PFSK-1 (cell line): Measurements from ENCODE around the gene POC1A.

Source experiments
- FOXP2 ChIP-seq: optimal IDR thresholded peaks from 2 replicates; pipeline ENCODE3; 2011; ENCODE audit warnings: borderline replicate concordance, control low read depth, inconsistent platforms; ENCODE audit not compliant: insufficient read depth; ENCODE audit errors: extremely low read length, extremely low read depth
- POLR2AphosphoS5 ChIP-seq: IDR thresholded peaks from 2 replicates; pipeline ENCODE4 v1.6.1; 2012; ENCODE audit warnings: low read depth, mild to moderate bottlenecking, control low read depth, low read length, moderate library complexity
- REST ChIP-seq, 2 experiments: IDR thresholded peaks; 2 replicates each; pipeline versions ENCODE4 v1.6.1 to v1.8.0; 2011 to 2012; ENCODE audit warnings: low read depth in 2 of 2, low read length in 2 of 2, control low read depth in 1 of 2, inconsistent platforms in 1 of 2, mild to moderate bottlenecking in 1 of 2, moderate library complexity in 1 of 2; ENCODE audit not compliant: insufficient read depth in 1 of 2
- SIN3A ChIP-seq: IDR thresholded peaks from 2 replicates; pipeline ENCODE4 v1.6.1; 2012; ENCODE audit warnings: mild to moderate bottlenecking, low read length, moderate library complexity, borderline replicate concordance; ENCODE audit not compliant: insufficient read depth
- TAF1 ChIP-seq: IDR thresholded peaks from 2 replicates; pipeline ENCODE4 v1.6.1; 2012; ENCODE audit warnings: low read length, control low read depth, borderline replicate concordance; ENCODE audit not compliant: insufficient read depth

POC1A gene

GRCh38 chr3:52167240-52167639 lies 13.0 kb upstream of the POC1A start:
- no peak for TF ChIP-seq SIN3A
- no peak for TF ChIP-seq REST (IDR thresholded peaks at IDR 0.05; ENCODE audit: insufficient read depth in 1 of 2, low read depth in 2 of 2, low read length in 2 of 2)
- no peak for TF ChIP-seq POLR2AphosphoS5
- TF ChIP-seq FOXP2 = no peak
- no peak for TF ChIP-seq TAF1

- no peak for TF ChIP-seq REST (IDR thresholded peaks at IDR 0.05; ENCODE audit: insufficient read depth in 1 of 2, low read depth in 2 of 2, low read length in 2 of 2)
- TF ChIP-seq FOXP2 = no peak
- TF ChIP-seq POLR2AphosphoS5 = no peak
- TF ChIP-seq SIN3A = no peak
- TF ChIP-seq TAF1 = no peak
Measured at GRCh38 chr3:52162250-52162872, 8.1 kb upstream of the POC1A start.

- TF ChIP-seq FOXP2 (no peak), SIN3A (no peak), REST (IDR thresholded peaks at IDR 0.05; ENCODE audit: insufficient read depth in 1 of 2, low read depth in 2 of 2, low read length in 2 of 2) (no peak), TAF1 (no peak), POLR2AphosphoS5 (no peak)
Measured at GRCh38 chr3:52159503-52159902, 5.3 kb upstream of the POC1A start.

- TF ChIP-seq TAF1 (no peak), SIN3A (no peak), REST (IDR thresholded peaks at IDR 0.05; ENCODE audit: insufficient read depth in 1 of 2, low read depth in 2 of 2, low read length in 2 of 2) (no peak), FOXP2 (no peak), POLR2AphosphoS5 (no peak)
Measured at GRCh38 chr3:52155912-52156311, 1.7 kb upstream of the POC1A start.
